Gastroesophageal sphincter (tissue), 3 donors: ENCODE measurements around the gene NBL1.

Source experiments
- CTCF ChIP-seq, 4 experiments: fragments of 200-600 bp in 2 of 4; fragments of 450-650 bp in 2 of 4; sonication (generic) in 1 of 4; IDR thresholded peaks; one replicate each; pipeline ENCODE4 v1.5.1; 2017 to 2019; ENCODE audit warnings: antibody characterized with exemption in 4 of 4, mild to moderate bottlenecking in 2 of 4, moderate library complexity in 2 of 4
- EP300 ChIP-seq: sonication (generic); formaldehyde crosslinking; IDR thresholded peaks from one replicate; pipeline ENCODE4 v1.6.1; 2017; ENCODE audit warnings: antibody characterized with exemption, mild to moderate bottlenecking

DNA sequence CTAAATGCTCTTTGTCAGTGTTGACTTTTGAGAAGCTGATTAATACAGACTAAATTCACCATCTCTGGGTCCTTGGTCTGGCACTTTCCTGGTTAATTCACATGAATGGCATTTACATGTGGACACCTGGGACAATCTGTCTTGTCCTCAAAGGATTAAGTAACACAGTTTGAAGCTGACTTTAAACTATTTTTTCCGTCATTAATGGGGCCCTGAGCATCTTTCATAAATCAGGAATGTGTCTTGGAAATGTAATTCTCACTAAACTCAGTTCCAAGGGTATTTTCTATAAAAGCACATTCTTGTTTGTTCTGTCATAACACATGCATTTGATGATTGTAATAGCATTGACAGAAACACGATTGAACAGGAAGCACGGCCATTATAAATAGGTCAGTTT lies 26.7 kb upstream of the NBL1 start:
- TF ChIP-seq EP300 (no peak), CTCF (IDR thresholded peaks at IDR 0.05) (no peak)
